Ishikawa (cell line): ENCODE results near the gene ARHGAP12.

Experiments
- CEBPB ChIP-seq: IDR thresholded peaks from 2 replicates; pipeline ENCODE4 v1.6.1; 2012
- CREB1 ChIP-seq: IDR thresholded peaks from 2 replicates; pipeline ENCODE4 v1.6.1; 2012; ENCODE audit warnings: low read depth
- EGR1 ChIP-seq: IDR thresholded peaks from 2 replicates; pipeline ENCODE4 v1.6.1; 2012
- EP300 ChIP-seq: IDR thresholded peaks from 2 replicates; pipeline ENCODE4 v1.6.1; 2012; ENCODE audit warnings: borderline replicate concordance
- FOXM1 ChIP-seq: IDR thresholded peaks from 2 replicates; pipeline ENCODE4 v1.6.1; 2012; ENCODE audit warnings: low read depth, borderline replicate concordance
- MAX ChIP-seq: IDR thresholded peaks from 2 replicates; pipeline ENCODE4 v1.6.1; 2012
- NFIC ChIP-seq: IDR thresholded peaks from 2 replicates; pipeline ENCODE4 v1.6.1; 2012
- RAD21 ChIP-seq: IDR thresholded peaks from 2 replicates; pipeline ENCODE4 v1.6.1; 2012; ENCODE audit warnings: low read depth
- REST ChIP-seq: IDR thresholded peaks from 2 replicates; pipeline ENCODE4 v1.6.1; 2012; ENCODE audit warnings: low read depth, mild to moderate bottlenecking
- TAF1 ChIP-seq: IDR thresholded peaks from 2 replicates; pipeline ENCODE4 v1.6.1; 2012; ENCODE audit warnings: low read depth, mild to moderate bottlenecking
- TCF12 ChIP-seq: IDR thresholded peaks from 2 replicates; pipeline ENCODE4 v1.6.1; 2012; ENCODE audit warnings: low read depth
- TEAD4 ChIP-seq: IDR thresholded peaks from 2 replicates; pipeline ENCODE4 v1.6.1; 2012
- USF1 ChIP-seq: IDR thresholded peaks from 2 replicates; pipeline ENCODE4 v1.6.1; 2012
- YY1 ChIP-seq: IDR thresholded peaks from 2 replicates; pipeline ENCODE4 v1.6.1; 2012; ENCODE audit warnings: low read depth
- ZBTB7A ChIP-seq: IDR thresholded peaks from 2 replicates; pipeline ENCODE4 v1.6.1; 2012; ENCODE audit warnings: low read depth

ARHGAP12 gene

DNA sequence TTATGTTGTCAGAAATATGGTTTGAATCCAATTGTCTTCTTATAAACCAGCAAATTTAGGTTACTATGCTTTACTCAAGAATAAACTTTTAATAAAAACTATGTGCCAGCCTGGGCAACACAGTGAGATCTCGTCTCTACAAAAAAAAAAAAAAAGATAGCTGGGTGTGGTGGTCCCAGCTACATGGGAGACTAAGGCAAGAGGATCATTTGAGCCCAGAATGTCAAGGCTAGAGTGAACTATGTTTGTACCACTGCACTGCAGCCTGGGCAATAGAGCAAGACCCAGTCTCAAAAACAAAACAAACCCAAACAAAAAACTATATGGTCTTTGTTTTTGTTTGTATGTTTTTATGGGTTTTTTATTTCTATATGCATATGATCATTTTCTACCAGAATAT is 7.5 kb upstream of the ARHGAP12 start:
- TF ChIP-seq TEAD4: no peak

DNA sequence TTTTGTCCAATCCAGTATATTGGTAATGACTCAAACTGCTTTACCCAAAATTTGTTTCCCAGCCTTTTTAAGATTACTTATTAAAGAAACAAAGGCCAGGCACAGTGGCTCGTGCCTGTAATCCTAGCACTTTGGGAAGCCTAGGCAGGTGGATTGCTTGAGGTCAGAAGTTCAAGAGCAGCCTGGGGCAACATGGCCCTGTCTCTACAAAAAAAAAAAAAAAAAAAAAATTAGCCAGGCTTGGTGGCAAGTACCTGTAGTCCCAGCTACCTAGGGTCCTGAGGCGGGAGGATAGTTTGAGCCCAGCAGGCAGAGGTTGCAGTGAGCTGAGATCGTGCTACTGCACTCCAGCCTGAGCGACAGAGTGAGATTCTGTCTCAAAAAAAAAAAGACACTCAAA is 7.0 kb upstream of the ARHGAP12 start:
- no peak for TF ChIP-seq FOXM1
- TF ChIP-seq TCF12: no peak
- no peak for TF ChIP-seq USF1
- no peak for TF ChIP-seq NFIC
- no peak for TF ChIP-seq ZBTB7A
- no peak for TF ChIP-seq EGR1
- TF ChIP-seq CEBPB: no peak
- TF ChIP-seq EP300: no peak
- TF ChIP-seq TAF1: no peak
- no peak for TF ChIP-seq YY1
- TF ChIP-seq MAX: no peak
- no peak for TF ChIP-seq TEAD4
- TF ChIP-seq RAD21: no peak
- TF ChIP-seq CREB1: no peak
- no peak for TF ChIP-seq REST

- TF ChIP-seq USF1 (no peak), CREB1 (no peak), TEAD4 (no peak), ZBTB7A (no peak), EGR1 (no peak), YY1 (no peak), TAF1 (no peak), REST (no peak), RAD21 (no peak), FOXM1 (no peak), MAX (no peak), EP300 (no peak), TCF12 (no peak), NFIC (no peak)
Observed at GRCh38 chr10:31932838-31933237, 4.2 kb upstream of the ARHGAP12 start.

GRCh38 chr10:31930856-31931255 is 2.2 kb upstream of the ARHGAP12 start:
- TF ChIP-seq RAD21 (no peak), TCF12 (no peak), MAX (no peak), TEAD4 (no peak), CREB1 (no peak), YY1 (no peak), REST (no peak), EP300 (no peak), USF1 (no peak), EGR1 (no peak)
